Lower lobe of right lung (tissue), 2 donors: ENCODE measurements around the gene RNPC3. TPM values are rescaled to one million over a fixed set of nuclear protein-coding genes. Genes with fewer than 3 reads are reported as not detected.
"Not testable (repeated sequence)": the region's sequence is repeated elsewhere in the genome, so short reads cannot be mapped to it uniquely, and the experiment has no call there.

Source experiments
- ATAC-seq, 2 donors: fragments of 200-7000 bp; cut with Tn5 transposase; one replicate each; pipeline ENCODE4 v1.9.1; 2020 to 2022; ENCODE audit warnings: mild to moderate bottlenecking in 2 of 2, moderate library complexity in 2 of 2
- DNase-seq: peaks from one replicate; pipeline ENCODE4 v3.0.0-alpha.2; 2020
- H3K27ac ChIP-seq: fragments of 200-600 bp; one replicate; pipeline ENCODE4 v1.8.0; 2022
- H3K27me3 ChIP-seq: fragments of 200-600 bp; one replicate; pipeline ENCODE4 v1.8.0; 2022; ENCODE audit warnings: low read depth
- H3K36me3 ChIP-seq: fragments of 200-600 bp; one replicate; pipeline ENCODE4 v1.8.0; 2022; ENCODE audit warnings: mild to moderate bottlenecking
- H3K4me1 ChIP-seq: fragments of 200-600 bp; one replicate; pipeline ENCODE4 v1.8.0; 2022
- H3K4me3 ChIP-seq: fragments of 200-600 bp; one replicate; pipeline ENCODE4 v1.8.0; 2022; ENCODE audit warnings: mild to moderate bottlenecking
- H3K9me3 ChIP-seq: fragments of 200-600 bp; one replicate; pipeline ENCODE4 v1.8.0; 2022
- intact Hi-C: fragments of 100-400 bp; cut with DNase I; formaldehyde crosslinking; loops from one replicate; pipeline ENCODE4 v1.11.0; 2022
- total RNA-seq: library from RNA; stranded (reverse); fragmentation: NEBNext Ultra II Directional; extraction: Animal tissue kit (Norgen Biotek cat#: 25700); gene quantifications from one replicate; pipeline ENCODE4 v1.2.1, GENCODE V29; 2021
- TF ChIP-seq, protein P1 (sequence below): fragments of 200-600 bp; IDR thresholded peaks from one replicate; pipeline ENCODE4 v1.8.0; 2022; ENCODE audit warnings: antibody characterized with exemption, mild to moderate bottlenecking
- donor health status: DM: no; HTN: yes; CAD: no; lungs with severe emphysema.

RNPC3 gene
- total RNA-seq, 1 donor from 2014 or later = 35.0 TPM

DNA sequence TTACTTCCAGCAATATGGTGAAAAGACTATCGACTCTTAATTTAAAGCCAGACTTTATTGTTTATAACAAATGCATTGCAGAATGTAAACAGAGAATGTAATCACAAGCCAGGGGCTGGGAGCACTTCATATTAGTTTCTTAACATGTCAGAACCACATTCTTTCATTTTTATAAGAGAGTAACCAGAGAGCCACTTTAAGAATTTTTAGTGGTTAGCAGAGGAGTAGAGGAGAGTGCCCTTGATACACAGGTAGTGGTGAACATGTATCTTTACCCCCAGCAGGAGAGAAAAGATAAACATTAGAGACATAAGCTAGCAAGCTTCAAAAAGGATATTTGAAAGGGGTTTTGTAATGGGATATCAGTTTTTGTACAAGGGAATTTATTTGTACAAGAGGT, 57.0 kb downstream of the RNPC3 start:
- H3K27me3 ChIP-seq = no peaks in the 10 kb centered on the region
- no peaks in the 10 kb centered on the region for H3K9me3 ChIP-seq
- H3K27ac ChIP-seq = no peak overlapping the region
- TF ChIP-seq, protein P1, sequence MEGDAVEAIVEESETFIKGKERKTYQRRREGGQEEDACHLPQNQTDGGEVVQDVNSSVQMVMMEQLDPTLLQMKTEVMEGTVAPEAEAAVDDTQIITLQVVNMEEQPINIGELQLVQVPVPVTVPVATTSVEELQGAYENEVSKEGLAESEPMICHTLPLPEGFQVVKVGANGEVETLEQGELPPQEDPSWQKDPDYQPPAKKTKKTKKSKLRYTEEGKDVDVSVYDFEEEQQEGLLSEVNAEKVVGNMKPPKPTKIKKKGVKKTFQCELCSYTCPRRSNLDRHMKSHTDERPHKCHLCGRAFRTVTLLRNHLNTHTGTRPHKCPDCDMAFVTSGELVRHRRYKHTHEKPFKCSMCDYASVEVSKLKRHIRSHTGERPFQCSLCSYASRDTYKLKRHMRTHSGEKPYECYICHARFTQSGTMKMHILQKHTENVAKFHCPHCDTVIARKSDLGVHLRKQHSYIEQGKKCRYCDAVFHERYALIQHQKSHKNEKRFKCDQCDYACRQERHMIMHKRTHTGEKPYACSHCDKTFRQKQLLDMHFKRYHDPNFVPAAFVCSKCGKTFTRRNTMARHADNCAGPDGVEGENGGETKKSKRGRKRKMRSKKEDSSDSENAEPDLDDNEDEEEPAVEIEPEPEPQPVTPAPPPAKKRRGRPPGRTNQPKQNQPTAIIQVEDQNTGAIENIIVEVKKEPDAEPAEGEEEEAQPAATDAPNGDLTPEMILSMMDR = no peak
- H3K4me3 ChIP-seq = no peak overlapping the region
- no peaks in the 10 kb centered on the region for H3K36me3 ChIP-seq
- intact Hi-C loops = no loop called here
- no peaks in the 10 kb centered on the region for H3K4me1 ChIP-seq
- ATAC-seq (peak; percentile 56 to 72), DNase-seq (no peak)

DNA sequence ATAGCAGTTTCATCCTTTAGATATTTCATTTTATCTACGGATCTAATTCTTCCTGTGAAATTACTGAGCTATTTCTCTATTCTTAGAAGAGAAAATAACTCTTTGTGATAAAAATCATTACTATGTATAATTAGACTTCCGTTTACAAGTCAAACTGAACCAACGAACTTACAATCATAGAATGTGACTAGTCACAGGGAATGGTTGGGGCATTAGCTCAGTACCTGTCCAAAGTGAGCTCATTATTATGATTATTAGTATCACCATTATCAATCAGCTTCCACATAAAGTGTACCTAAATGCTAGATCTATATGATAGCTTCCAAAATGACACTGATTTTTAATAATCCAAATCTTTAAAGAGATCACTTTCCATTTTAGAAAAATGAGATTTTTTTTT, 58.4 kb downstream of the RNPC3 start:
- intact Hi-C loops = no loop called here
- DNase-seq (no peak), ATAC-seq (no peak)
- TF ChIP-seq, protein P1 = no peak
- Histone ChIP-seq H3K36me3 (no peaks in the 10 kb centered on the region), H3K4me3 (no peak overlapping the region), H3K27ac (no peak overlapping the region), H3K4me1 (no peaks in the 10 kb centered on the region), H3K9me3 (no peaks in the 10 kb centered on the region), H3K27me3 (no peaks in the 10 kb centered on the region)

DNA sequence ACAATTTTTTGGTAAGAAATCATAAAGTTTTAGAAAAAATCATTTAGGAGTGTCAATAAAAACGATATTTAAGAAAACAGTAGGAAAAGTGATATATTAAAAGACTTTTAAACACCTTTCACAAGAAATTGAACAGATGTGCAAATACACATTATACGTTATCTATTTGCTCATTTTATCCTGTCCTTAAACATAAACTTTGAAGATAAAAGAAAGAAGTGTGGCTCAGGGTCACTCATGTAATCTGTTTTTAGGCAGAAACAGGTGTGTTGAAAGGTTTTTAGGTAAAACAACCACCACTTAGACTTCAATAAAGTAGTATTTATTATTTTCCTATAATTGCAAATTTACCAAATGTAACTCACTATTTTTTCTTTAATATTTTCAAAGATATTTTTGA, 59.0 kb downstream of the RNPC3 start:
- TF ChIP-seq, protein P1 = no peak
- no peaks in the 10 kb centered on the region for H3K9me3 ChIP-seq
- no peak for ATAC-seq
- H3K36me3 ChIP-seq = no peaks in the 10 kb centered on the region
- H3K27me3 ChIP-seq = no peaks in the 10 kb centered on the region
- DNase-seq = no peak
- no peak overlapping the region for H3K4me3 ChIP-seq
- H3K4me1 ChIP-seq = no peaks in the 10 kb centered on the region
- intact Hi-C loops = no loop called here
- no peak overlapping the region for H3K27ac ChIP-seq

DNA sequence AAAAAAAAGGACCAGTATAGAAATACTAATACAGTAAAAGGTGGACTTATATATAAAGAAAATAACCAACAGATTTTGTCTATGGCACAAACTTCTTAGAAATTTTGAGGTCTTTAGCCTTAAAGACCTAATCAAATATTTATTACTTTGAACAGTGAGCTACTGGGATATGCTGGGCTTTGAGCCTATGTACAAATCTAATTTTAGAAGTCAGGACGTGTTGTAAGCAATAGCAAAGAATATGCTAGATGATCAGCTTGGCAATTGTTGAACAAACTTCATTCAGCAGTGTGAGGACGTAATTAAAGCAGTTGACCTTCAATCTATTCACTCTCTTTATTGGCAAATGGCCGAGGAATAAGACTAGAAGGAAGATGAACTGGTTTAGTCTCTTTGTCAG, 77.2 kb downstream of the RNPC3 start:
- not testable (repeated sequence) for ATAC-seq

More for the DNA sequence above, 77.2 kb downstream of the RNPC3 start:
- DNase-seq, H3K4me1 ChIP-seq, H3K9me3 ChIP-seq, H3K4me3 ChIP-seq, intact Hi-C loops, H3K36me3 ChIP-seq, H3K27ac ChIP-seq, H3K27me3 ChIP-seq: not testable (repeated sequence)

Other genes with a start within 250 kb of the RNPC3 start
- 23.5 TPM for gene AMY2B, start 45.9 kb downstream of the RNPC3 start, total RNA-seq
- not detected for gene AMY2A, start 91.7 kb downstream of the RNPC3 start, total RNA-seq
- gene AMY1A, start 130.1 kb downstream of the RNPC3 start, total RNA-seq = 5.8 TPM
- gene AMY1B, start 170.5 kb downstream of the RNPC3 start, total RNA-seq = 5.8 TPM
- 35.3 TPM for gene AMY1C, start 224.2 kb downstream of the RNPC3 start, total RNA-seq